Measurements from ENCODE around the gene TDRD7. TPM values are rescaled to one million over a fixed set of nuclear protein-coding genes. Genes with fewer than 3 reads are reported as not detected.

TDRD7 gene
- total and polyA plus RNA-seq, 2 of the 8 experiments (the other 6 are each of a cell fraction or from before 2014, with no cell fraction given): 1.2 to 2.3 TPM

GRCh38 chr9:97411789-97412625 is at the start of gene TDRD7 (continued):
- peak; percentile 25; the same call in 1 of the 2 replicates for TF ChIP-seq GABPA (IDR thresholded peaks at IDR 0.05; ENCODE audit: borderline replicate concordance, insufficient read depth, low read length)
- TF ChIP-seq RBBP5 (IDR thresholded peaks at IDR 0.05; ENCODE audit: borderline replicate concordance, low read depth, low read length): 0 out of 2 replicates have a peak, but pooled peaks have one; percentile 38

All from H1 (cell line).